Activated naive CD8-positive, alpha-beta T cell treated with anti-CD3 and anti-CD28 coated beads for 36 hours (primary cell): Measurements from ENCODE around the gene POP7. TPM values are rescaled to one million over a fixed set of nuclear protein-coding genes. Genes with fewer than 3 reads are reported as not detected.
A peak's percentile ranks its signal among the peaks of the same experiment; 100 is the strongest.
"Not testable (repeated sequence)": the region's sequence is repeated elsewhere in the genome, so short reads cannot be mapped to it uniquely, and the experiment has no call there.

ENCODE experiments used
- DNase-seq: peaks from one replicate; pipeline ENCODE4 v3.0.0; 2021
- H3K27ac Mint-ChIP-seq: one replicate; pipeline ENCODE4 v1.8.0; 2022; ENCODE audit warnings: mild to moderate bottlenecking, moderate library complexity, mixed read lengths
- H3K27me3 Mint-ChIP-seq: one replicate; pipeline ENCODE4 v1.8.0; 2022; ENCODE audit warnings: mild to moderate bottlenecking, mixed read lengths
- H3K36me3 Mint-ChIP-seq: one replicate; pipeline ENCODE4 v1.8.0; 2021; ENCODE audit warnings: mild to moderate bottlenecking, mixed read lengths
- H3K4me1 Mint-ChIP-seq: one replicate; pipeline ENCODE4 v1.8.0; 2021; ENCODE audit warnings: mixed read lengths
- H3K4me3 Mint-ChIP-seq: one replicate; pipeline ENCODE4 v1.8.0; 2022; ENCODE audit warnings: mild to moderate bottlenecking, moderate library complexity, mixed read lengths
- H3K9me3 Mint-ChIP-seq: one replicate; pipeline ENCODE4 v1.8.0; 2022; ENCODE audit warnings: mixed read lengths
- total RNA-seq, 2 experiments: library from RNA; stranded (reverse); gene quantifications; one replicate each; pipeline ENCODE4 v1.2.3, GENCODE V29; 2021

The POP7 gene
- total RNA-seq, 2 experiments from 2014 or later, result 84.5 to 85.6 TPM

DNA sequence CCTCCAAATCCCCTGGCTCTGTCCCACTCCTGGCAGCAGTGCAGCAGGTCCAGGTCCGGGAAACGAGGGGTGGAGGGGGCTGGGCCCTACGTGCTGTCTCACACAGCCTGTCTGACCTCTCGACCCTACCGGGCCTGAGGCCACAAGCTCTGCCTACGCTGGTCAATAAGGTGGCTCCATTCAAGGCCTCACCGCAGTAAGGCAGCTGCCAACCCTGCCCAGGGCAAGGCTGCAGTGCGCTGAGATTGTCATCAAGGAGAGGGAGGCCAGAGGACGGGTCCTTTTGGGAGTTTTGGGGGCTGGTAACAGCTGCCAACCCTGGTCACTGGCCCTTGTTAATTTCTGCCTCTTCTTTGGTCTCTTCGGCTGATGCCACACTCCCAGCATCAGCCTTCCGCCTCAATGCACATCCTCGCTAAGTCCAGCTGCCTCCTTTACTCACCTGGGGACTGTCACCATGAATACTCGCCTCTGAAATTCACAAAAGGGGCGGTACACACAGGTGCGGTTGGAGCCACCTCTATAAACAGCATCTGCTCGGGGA, 17.9 kb downstream of the POP7 start:
- no peak for DNase-seq
- H3K36me3 Mint-ChIP-seq, result no peaks in the 10 kb centered on the region
- peaks cover 56% of the 10 kb centered on the region for H3K27me3 Mint-ChIP-seq
- no peak overlapping the region for H3K27ac Mint-ChIP-seq
- H3K4me3 Mint-ChIP-seq, result no peak overlapping the region
- peaks cover 6% of the 10 kb centered on the region for H3K4me1 Mint-ChIP-seq
- H3K9me3 Mint-ChIP-seq, result peaks cover under 1% of the 10 kb centered on the region

DNA sequence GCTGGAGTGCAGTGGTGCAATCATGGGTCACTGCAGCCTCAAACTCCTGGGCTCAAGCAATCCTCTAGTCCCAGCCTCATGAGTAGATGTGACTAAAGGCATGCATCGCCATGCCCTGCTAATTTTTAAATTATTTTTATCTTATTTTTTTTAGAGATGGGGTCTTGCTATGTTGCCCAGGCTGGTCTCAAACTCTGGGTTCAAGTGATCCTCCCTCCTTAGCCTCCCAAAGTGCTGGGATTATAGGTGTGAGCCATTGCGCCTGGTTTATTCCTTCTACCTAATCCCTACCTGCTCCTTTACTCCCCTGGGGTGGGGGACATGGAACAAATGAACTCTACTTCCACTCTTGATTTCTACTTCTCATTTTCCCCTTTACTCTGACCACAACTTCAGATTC, 18.4 kb downstream of the POP7 start:
- not testable (repeated sequence) for H3K9me3 Mint-ChIP-seq, DNase-seq, H3K4me3 Mint-ChIP-seq, H3K4me1 Mint-ChIP-seq, H3K36me3 Mint-ChIP-seq, H3K27ac Mint-ChIP-seq
- H3K27me3 Mint-ChIP-seq, result peaks cover 53% of the 10 kb centered on the region

DNA sequence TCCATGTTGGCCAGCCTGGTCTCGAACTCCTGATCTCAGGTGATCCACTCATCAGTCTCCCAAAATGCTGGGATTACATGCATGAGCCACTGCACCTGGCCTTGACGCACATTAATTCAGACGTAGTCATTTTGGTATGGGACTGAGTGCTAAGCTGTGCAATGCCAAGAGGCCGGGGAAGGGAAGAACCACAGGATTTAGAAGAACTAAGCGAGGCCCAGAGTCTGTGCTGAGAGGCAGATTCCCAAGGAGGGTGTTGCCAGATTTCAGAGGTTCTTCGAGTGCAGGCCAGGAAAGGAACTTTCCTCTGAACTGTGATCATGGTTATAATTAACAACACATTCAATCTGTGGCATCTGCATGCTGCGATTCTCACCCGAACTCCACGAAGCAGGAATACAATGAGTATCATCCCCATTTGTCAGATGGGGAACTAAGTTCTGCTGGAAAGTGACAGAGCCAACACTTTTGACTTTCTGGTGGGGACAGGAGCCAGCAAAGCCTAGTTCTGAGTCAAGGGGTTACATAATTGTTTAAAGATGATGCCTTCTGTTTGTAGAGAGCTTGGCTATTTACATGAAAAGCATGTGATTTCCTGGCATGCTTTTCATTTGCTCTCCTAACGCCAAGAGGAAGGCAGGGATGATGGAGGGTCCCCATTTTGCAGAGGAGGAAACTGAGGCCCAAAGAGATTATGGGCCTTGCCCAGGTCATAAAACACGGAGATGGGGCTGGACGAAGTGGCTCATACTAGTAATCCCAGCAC, 21.3 kb downstream of the POP7 start:
- Mint-ChIP-seq H3K27me3 (peaks cover 28% of the 10 kb centered on the region), H3K27ac (no peak overlapping the region), H3K9me3 (no peaks in the 10 kb centered on the region), H3K36me3 (no peaks in the 10 kb centered on the region), H3K4me1 (peaks cover 6% of the 10 kb centered on the region), H3K4me3 (no peak overlapping the region)
- no peak for DNase-seq

DNA sequence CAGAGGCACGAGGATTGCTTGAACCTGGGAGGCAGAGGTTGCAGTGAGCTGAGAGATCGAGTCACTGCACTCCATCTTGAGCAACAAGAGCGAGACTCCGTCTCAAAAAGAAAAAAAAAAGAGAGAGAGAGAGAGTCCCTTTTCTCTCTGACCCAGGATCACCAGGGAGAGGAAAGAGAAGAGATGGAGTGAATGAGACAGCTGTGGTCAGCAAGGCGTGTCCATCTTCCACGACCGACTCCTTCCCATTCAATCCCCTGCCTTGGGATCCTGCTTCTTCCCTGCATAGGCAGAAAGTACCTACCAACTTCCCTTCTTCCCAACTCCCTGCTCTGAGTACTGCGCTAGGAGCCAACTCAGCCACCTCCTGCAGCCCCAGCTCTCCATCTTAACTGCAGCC, 22.3 kb downstream of the POP7 start:
- no peaks in the 10 kb centered on the region for H3K36me3 Mint-ChIP-seq
- H3K4me1 Mint-ChIP-seq, result peaks cover 6% of the 10 kb centered on the region
- H3K27me3 Mint-ChIP-seq, result peaks cover 18% of the 10 kb centered on the region
- no peak overlapping the region for H3K4me3 Mint-ChIP-seq
- no peak overlapping the region for H3K27ac Mint-ChIP-seq
- no peaks in the 10 kb centered on the region for H3K9me3 Mint-ChIP-seq
- DNase-seq, result no peak

DNA sequence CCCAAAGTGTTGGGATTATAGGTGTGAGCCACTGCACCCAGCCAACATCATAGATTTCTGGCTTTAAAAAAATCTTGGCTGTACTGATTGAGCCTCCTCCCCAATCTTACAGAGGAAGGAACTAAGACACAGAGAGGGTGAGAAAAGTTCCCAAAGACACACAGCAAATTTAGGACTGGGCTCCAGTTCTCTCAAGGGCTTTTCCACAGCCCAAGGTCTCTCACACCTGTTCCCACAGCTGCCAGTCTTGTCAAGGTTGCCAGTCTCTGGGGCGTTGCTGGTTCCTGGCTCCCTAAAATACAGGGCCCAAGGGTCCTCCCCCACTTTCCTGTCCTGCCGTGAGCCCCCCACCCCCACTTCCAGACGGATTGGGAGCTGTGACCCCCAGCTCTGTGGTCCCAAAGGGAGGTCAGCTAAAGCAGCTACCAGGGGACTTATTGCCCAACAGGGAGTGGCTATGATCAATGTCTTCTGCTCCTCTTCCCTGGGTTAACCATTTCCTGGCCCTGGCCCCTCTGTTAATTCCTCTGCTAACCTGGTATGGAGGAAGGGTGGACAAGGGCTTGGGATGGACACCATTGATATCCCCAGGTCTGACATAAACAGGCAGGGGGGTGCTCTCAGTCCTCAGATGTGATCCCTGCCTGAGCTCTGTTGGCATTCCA, 24.3 kb downstream of the POP7 start:
- Mint-ChIP-seq H3K36me3 (no peaks in the 10 kb centered on the region), H3K27me3 (peaks cover 12% of the 10 kb centered on the region)
- DNase-seq, result no peak

DNA sequence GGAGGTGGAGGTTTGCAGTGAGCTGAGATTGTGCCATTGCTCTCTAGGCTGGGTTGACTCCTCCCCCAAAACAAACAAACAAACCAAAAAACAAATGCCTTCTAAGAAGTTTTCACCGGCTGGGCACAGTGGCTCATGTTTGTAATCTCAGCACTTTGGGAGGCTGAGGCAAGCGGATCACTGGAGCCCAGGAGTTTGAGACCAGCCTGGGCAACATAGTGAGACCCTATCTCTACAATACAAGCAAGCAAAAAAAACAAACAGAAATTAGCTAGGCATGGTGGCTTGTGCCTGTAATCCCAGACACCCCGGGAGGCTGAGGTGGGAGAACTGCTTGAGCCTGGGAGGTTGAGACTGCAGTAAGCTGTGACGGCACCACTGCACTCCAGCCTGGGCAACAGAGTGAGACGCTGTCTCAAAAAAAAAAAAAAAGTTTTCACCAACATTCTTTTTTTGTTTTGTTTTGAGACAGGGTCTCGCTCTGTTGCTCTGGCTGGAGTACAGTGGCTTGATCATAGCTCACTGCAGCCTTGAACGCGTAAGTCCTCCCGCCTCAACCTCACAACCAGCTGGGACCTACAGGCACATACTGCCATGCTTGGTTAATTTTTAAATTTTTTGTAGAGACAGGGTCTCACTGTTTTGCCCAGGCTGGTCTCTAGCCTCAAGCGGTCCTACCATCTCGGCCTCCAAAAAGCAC, 26.2 kb downstream of the POP7 start:
- DNase-seq, result no peak
- H3K4me3 Mint-ChIP-seq, result no peak overlapping the region
- H3K9me3 Mint-ChIP-seq, result no peaks in the 10 kb centered on the region
- no peak overlapping the region for H3K27ac Mint-ChIP-seq
- H3K27me3 Mint-ChIP-seq, result peaks cover 11% of the 10 kb centered on the region
- no peaks in the 10 kb centered on the region for H3K36me3 Mint-ChIP-seq
- H3K4me1 Mint-ChIP-seq, result no peaks in the 10 kb centered on the region

More for the DNA sequence above, 24.3 kb downstream of the POP7 start:
- H3K4me1 Mint-ChIP-seq, result peaks cover under 1% of the 10 kb centered on the region
- no peak overlapping the region for H3K27ac Mint-ChIP-seq
- no peaks in the 10 kb centered on the region for H3K9me3 Mint-ChIP-seq
- H3K4me3 Mint-ChIP-seq, result no peak overlapping the region

DNA sequence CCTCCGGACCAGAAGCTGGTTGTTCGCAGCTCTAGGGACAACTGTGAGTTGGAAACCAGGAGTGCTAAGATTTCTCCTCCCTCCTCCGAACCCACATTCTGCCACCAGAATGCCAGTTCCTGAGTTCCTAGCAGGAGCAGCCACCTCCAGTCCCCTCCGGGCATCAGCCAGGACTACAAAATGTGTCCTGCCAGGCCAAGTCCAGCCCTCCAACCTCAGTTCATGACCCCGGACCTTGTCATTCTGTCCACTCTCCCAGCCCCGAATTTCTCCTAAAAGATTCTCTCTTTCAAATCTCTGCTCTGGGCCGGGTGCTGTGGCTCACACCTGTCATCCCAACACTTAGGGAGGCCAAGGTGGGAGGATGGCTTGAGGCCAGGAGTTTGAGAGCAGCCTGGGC, 29.8 kb downstream of the POP7 start:
- Mint-ChIP-seq H3K9me3 (no peaks in the 10 kb centered on the region), H3K27ac (no peak overlapping the region), H3K27me3 (peaks cover 3% of the 10 kb centered on the region), H3K36me3 (no peaks in the 10 kb centered on the region), H3K4me1 (no peaks in the 10 kb centered on the region), H3K4me3 (no peak overlapping the region)
- DNase-seq, result no peak

DNA sequence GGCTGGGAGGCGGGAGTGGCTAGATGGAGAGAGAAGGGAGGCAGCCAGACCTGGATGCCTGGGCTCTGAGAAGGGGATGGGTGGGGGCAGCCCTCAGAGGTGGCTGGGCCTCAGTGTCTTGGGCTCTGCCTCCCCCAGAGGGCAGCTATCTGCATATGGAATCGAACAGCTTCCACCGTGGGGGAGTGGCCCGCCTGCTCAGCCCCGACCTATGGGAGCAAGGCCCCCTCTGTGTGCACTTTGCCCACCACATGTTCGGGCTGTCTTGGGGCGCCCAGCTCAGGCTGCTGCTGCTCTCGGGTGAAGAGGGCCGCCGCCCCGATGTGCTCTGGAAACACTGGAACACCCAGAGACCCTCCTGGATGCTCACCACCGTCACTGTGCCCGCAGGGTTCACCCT, 30.8 kb downstream of the POP7 start:
- Mint-ChIP-seq H3K36me3 (no peaks in the 10 kb centered on the region), H3K27ac (no peak overlapping the region), H3K27me3 (peaks cover 3% of the 10 kb centered on the region)

GRCh38 chr7:100739934-100740333, 34.0 kb downstream of the POP7 start:
- Mint-ChIP-seq H3K4me1 (no peaks in the 10 kb centered on the region), H3K27ac (no peak overlapping the region), H3K4me3 (no peak overlapping the region), H3K36me3 (no peaks in the 10 kb centered on the region), H3K9me3 (no peaks in the 10 kb centered on the region), H3K27me3 (peaks cover 9% of the 10 kb centered on the region)
- no peak for DNase-seq

More for the DNA sequence above, 30.8 kb downstream of the POP7 start:
- Mint-ChIP-seq H3K9me3 (no peaks in the 10 kb centered on the region), H3K4me1 (no peaks in the 10 kb centered on the region), H3K4me3 (no peak overlapping the region)
- no peak for DNase-seq

- H3K4me3 Mint-ChIP-seq, result peak overlapping the region; percentile 81
- H3K27me3 Mint-ChIP-seq, result peaks cover 32% of the 10 kb centered on the region
- no peaks in the 10 kb centered on the region for H3K4me1 Mint-ChIP-seq
- H3K9me3 Mint-ChIP-seq, result no peaks in the 10 kb centered on the region
- DNase-seq, result no peak
- H3K27ac Mint-ChIP-seq, result no peak overlapping the region
- no peaks in the 10 kb centered on the region for H3K36me3 Mint-ChIP-seq
Observed at GRCh38 chr7:100744605-100745004, 38.7 kb downstream of the POP7 start.

DNA sequence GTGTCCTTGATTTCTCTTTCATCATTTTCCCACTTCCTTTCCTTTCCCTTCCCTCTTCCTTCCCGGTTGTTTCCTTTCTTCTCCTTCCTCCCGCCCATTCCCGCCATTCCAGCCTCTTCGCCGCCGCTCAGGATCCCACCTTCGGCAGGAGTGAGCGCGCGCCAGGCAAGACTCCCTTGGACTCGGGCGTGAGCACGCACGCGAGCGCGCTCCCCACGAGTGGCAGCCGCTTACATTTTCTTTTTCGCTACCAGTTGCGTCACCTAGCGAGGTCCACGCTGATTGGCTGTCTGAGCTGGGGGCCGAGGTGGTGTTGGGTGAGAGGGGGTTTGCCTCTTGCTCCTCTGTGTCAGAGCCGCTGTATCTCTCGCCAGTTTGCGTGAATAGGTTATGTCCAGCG, 39.3 kb downstream of the POP7 start:
- Mint-ChIP-seq H3K4me3 (peak overlapping the region; percentile 81), H3K27ac (peak overlapping the region; percentile 46), H3K27me3 (peaks cover 34% of the 10 kb centered on the region), H3K36me3 (no peaks in the 10 kb centered on the region), H3K9me3 (no peaks in the 10 kb centered on the region), H3K4me1 (no peaks in the 10 kb centered on the region)
- DNase-seq, result peak; percentile 61

DNA sequence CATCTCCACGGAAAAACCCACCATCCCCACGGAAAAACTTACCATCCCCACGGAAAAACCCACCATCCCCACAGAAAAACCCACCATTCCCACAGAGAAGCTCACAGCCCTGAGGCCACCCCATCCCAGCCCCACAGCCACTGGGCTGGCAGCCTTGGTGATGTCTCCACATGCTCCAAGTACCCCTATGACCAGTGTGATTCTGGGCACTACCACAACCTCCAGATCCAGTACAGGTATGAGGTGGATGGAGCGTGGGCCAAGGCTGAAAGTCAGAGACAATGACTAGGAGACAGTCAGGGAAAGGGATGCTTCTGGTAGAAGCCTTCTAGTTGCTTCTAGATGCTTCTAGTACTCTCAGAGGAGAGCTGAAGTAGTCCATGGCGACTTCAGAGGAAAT, 47.1 kb downstream of the POP7 start:
- peaks cover 33% of the 10 kb centered on the region for H3K27me3 Mint-ChIP-seq
- peak overlapping the region; percentile 74 for H3K27ac Mint-ChIP-seq
- H3K9me3 Mint-ChIP-seq, result peaks cover 4% of the 10 kb centered on the region
- no peak overlapping the region for H3K4me3 Mint-ChIP-seq
- H3K4me1 Mint-ChIP-seq, result peaks cover 2% of the 10 kb centered on the region
- no peak for DNase-seq
- no peaks in the 10 kb centered on the region for H3K36me3 Mint-ChIP-seq

DNA sequence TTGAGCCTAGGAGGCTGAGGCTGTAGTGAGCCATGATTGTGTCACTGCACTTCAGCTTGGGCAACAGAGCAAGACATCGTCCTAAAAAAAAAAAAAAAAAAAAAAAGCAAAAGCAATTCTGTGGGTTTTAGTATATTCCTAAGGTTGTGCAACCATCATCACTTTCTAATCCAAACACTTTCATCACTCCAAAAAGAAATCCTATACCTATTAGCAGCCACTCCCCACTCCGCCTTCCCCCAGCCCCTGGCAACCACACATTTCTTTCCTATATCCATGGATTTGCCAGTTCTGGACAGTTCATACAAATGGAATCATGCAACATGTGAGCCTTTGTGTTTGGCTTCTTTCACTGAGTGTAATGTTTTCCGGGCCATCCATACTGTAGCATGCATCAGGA, 47.8 kb downstream of the POP7 start:
- no peak for DNase-seq
- Mint-ChIP-seq H3K4me3 (no peak overlapping the region), H3K27me3 (peaks cover 33% of the 10 kb centered on the region), H3K36me3 (no peaks in the 10 kb centered on the region), H3K27ac (no peak overlapping the region), H3K9me3 (peaks cover 4% of the 10 kb centered on the region), H3K4me1 (peaks cover 2% of the 10 kb centered on the region)
